Endothelial cell of umbilical vein (primary cell): ENCODE measurements around the gene ADARB2. TPM values are rescaled to one million over a fixed set of nuclear protein-coding genes. Genes with fewer than 3 reads are reported as not detected.

ENCODE experiments used
- BruUV-seq: library from RNA; stranded (reverse); fragments of 400-500 nt; replicated peaks from 2 replicates; lab custom pipeline; 2021; lab: Mats Ljungman, UMichigan
- CTCF ChIA-PET: fragments of 300-600, 350-600 bp; sonication (Branson Sonifier 250); formaldehyde crosslinking; loops from one replicate; lab custom pipeline; 2021; ENCODE audit warnings: antibody characterized with exemption, inconsistent platforms; lab: Charles Lee
- POLR2A ChIA-PET: fragments of 300-600, 350-600 bp; sonication (Branson Sonifier 250); formaldehyde crosslinking; loops from one replicate; lab custom pipeline; 2021; ENCODE audit warnings: antibody characterized with exemption, inconsistent platforms; lab: Charles Lee
- DNase-seq: peaks from one replicate; pipeline ENCODE4 v3.0.0-alpha.2; 2011; ENCODE audit warnings: low read depth, low spot score
- FAIRE-seq: peaks from 2 replicates; lab custom pipeline; 2011; peaks lifted over from hg19 to GRCh38; lab: Jason Lieb, UNC
- H2AFZ ChIP-seq: 2 replicates; pipeline ENCODE4 v1.6.0; 2012; ENCODE audit warnings: low read depth, low read length, control low read depth, inconsistent platforms
- H3K27ac ChIP-seq: 2 replicates; pipeline ENCODE4 v1.5.1; 2011; ENCODE audit warnings: low read depth, mild to moderate bottlenecking, control low read depth, low read length, moderate library complexity; ENCODE audit not compliant: insufficient read depth
- H3K27me3 ChIP-seq, 2 experiments: 2 replicates each; pipeline versions ENCODE4 v1.6.0 to v1.6.1; 2011; ENCODE audit warnings: low read length in 2 of 2, mixed read lengths in 1 of 2; ENCODE audit not compliant: control insufficient read depth in 2 of 2, insufficient read depth in 2 of 2
- H3K36me3 ChIP-seq, 2 experiments: 2 replicates in 1 of 2; 3 replicates in 1 of 2; pipeline ENCODE4 v1.5.1; 2011; ENCODE audit warnings: low read length in 2 of 2, mild to moderate bottlenecking in 1 of 2, moderate library complexity in 1 of 2; ENCODE audit not compliant: control insufficient read depth in 2 of 2, insufficient read depth in 2 of 2; ENCODE audit errors: extremely low read depth in 1 of 2
- H3K4me1 ChIP-seq: 3 replicates; pipeline ENCODE4 v1.5.1; 2011; ENCODE audit warnings: mild to moderate bottlenecking, low read length; ENCODE audit not compliant: control insufficient read depth, insufficient read depth; ENCODE audit errors: extremely low read depth
- H3K4me2 ChIP-seq: 2 replicates; pipeline ENCODE4 v1.6.1; 2011; ENCODE audit warnings: low read length, control low read depth, mixed read lengths; ENCODE audit not compliant: insufficient read depth
- H3K4me3 ChIP-seq, 3 experiments: fragments of 200-600 bp in 1 of 3; sonication (generic), shearing (Covaris generic) in 1 of 3; replicated peaks in 1 of 3; 2 replicates each; pipeline ENCODE4 v1.5.1; 2011 to 2016; ENCODE audit warnings: control low read depth in 3 of 3, low read length in 3 of 3, mild to moderate bottlenecking in 2 of 3, inconsistent platforms in 1 of 3, low read depth in 1 of 3, moderate library complexity in 1 of 3; ENCODE audit not compliant: insufficient read depth in 1 of 3
- H3K79me2 ChIP-seq: 2 replicates; pipeline ENCODE4 v1.6.0; 2012; ENCODE audit warnings: low read length, inconsistent platforms; ENCODE audit not compliant: control insufficient read depth, insufficient read depth
- H3K9ac ChIP-seq: replicated peaks from 2 replicates; pipeline ENCODE3; 2011; ENCODE audit warnings: low read length, control low read depth; ENCODE audit not compliant: insufficient read depth; ENCODE audit errors: extremely low read depth
- H3K9me1 ChIP-seq: replicated peaks from 3 replicates; pipeline ENCODE4 v1.6.0; 2011; ENCODE audit warnings: mild to moderate bottlenecking, low read length; ENCODE audit not compliant: control insufficient read depth, insufficient read depth; ENCODE audit errors: extremely low read depth
- H3K9me3 ChIP-seq: replicated peaks from 2 replicates; pipeline ENCODE4 v1.5.1; 2012; ENCODE audit warnings: low read length, inconsistent platforms; ENCODE audit not compliant: control insufficient read depth, insufficient read depth
- H4K20me1 ChIP-seq: replicated peaks from 2 replicates; pipeline ENCODE3; 2011; ENCODE audit warnings: mild to moderate bottlenecking, low read length; ENCODE audit not compliant: control insufficient read depth, insufficient read depth; ENCODE audit errors: extremely low read depth
- EZH2 ChIP-seq: IDR thresholded peaks from 2 replicates; pipeline ENCODE4 v1.6.1; 2012; ENCODE audit warnings: borderline replicate concordance, low read depth, mild to moderate bottlenecking, moderate library complexity, low read length, inconsistent platforms; ENCODE audit not compliant: severe bottlenecking
- FOS ChIP-seq: IDR thresholded peaks from 2 replicates; pipeline ENCODE4 v1.6.1; 2011; ENCODE audit warnings: mild to moderate bottlenecking, low read length, moderate library complexity, borderline replicate concordance; ENCODE audit not compliant: insufficient read depth
- GATA2 ChIP-seq: IDR thresholded peaks from 2 replicates; pipeline ENCODE4 v1.7.0; 2011; ENCODE audit warnings: low read depth, mild to moderate bottlenecking, moderate library complexity, mixed read lengths, low read length; ENCODE audit not compliant: insufficient read length, insufficient read depth
- JUN ChIP-seq: IDR thresholded peaks from 2 replicates; pipeline ENCODE4 v1.6.1; 2011; ENCODE audit warnings: borderline replicate concordance, low read depth; ENCODE audit not compliant: insufficient read length, insufficient read depth
- MYC ChIP-seq: IDR thresholded peaks from one replicate; pipeline ENCODE4 v1.6.1; 2011; ENCODE audit warnings: mild to moderate bottlenecking, low read depth, low read length
- POLR2A ChIP-seq: IDR thresholded peaks from 2 replicates; pipeline ENCODE4 v1.6.1; 2012; ENCODE audit warnings: low read depth, mild to moderate bottlenecking, control low read depth, low read length
- POLR2AphosphoS5 ChIP-seq: IDR thresholded peaks from 2 replicates; pipeline ENCODE4 v1.6.1; 2012; ENCODE audit warnings: low read depth, mild to moderate bottlenecking, control low read depth, low read length, moderate library complexity; ENCODE audit not compliant: insufficient read depth
- dilution Hi-C: fragments of 300-500 bp; cut with MboI; formaldehyde crosslinking; loops from one replicate; pipeline ENCODE4 v1.15.0; 2019; ENCODE audit warnings: low sequenced_read_pairs; ENCODE audit not compliant: extremely low pct_ligation_motif_present
- intact Hi-C: fragments of 100-400 bp; cut with micrococcal nuclease; formaldehyde crosslinking; loops from one replicate; pipeline ENCODE4 v1.10.0; 2022
- polyA plus RNA-seq, 4 experiments: library from polyadenylated mRNA; depleted of rRNA in 3 of 4; stranded (reverse) in 3 of 4; unstranded in 1 of 4; fragments of >200 nt; gene quantifications; 2 replicates each; pipeline versions ENCODE4 v1.2.1 to v1.2.3, GENCODE V29; 2011 to 2012; ENCODE audit warnings: missing spikeins in 1 of 4
- total RNA-seq: library from RNA; stranded (reverse); gene quantifications from 2 replicates; pipeline ENCODE4 v1.2.3, GENCODE V29; 2021
- TF ChIP-seq, protein P1 (sequence below): IDR thresholded peaks from 2 replicates; pipeline ENCODE4 v1.6.1; 2011; ENCODE audit not compliant: insufficient read depth, insufficient read length
- TF ChIP-seq, protein P2 (sequence below), 2 donors: IDR thresholded peaks; 1 replicate in 1 of 2; 2 replicates in 1 of 2; pipeline ENCODE4 v1.5.1; 2011; ENCODE audit warnings: low read length in 2 of 2, mild to moderate bottlenecking in 2 of 2, moderate library complexity in 2 of 2, control low read depth in 1 of 2, inconsistent platforms in 1 of 2, low read depth in 1 of 2; ENCODE audit not compliant: insufficient read depth in 1 of 2; ENCODE audit errors: extremely low read depth in 1 of 2

The ADARB2 gene
- total and polyA plus RNA-seq, 2 donors (not counting 3 experiments of a cell fraction or from before 2014, with no cell fraction given), result not detected

DNA sequence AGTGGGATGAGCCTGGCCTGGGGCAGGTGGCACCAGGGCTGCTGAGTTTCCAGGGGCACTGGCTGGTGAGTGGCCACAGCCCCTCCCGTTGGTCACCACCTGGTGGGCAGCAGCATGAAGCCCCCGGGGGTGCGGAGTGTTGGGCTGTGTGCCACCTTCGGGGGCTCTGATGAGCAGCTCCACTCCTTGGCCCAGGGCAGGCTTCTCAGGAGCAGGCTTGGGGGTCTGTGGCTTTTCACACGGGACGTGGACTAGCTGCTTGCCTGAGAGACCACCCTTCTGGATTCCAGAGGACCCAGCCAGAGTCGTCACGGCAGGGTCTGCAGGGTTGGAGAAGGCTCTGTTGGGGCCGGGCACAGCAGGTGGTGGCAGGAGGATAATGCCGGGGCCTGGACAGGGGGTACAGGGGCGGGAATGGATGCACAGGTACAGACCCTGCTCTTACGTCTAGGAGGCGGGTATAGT lies 193.1 kb downstream of the ADARB2 start:
- Histone ChIP-seq H3K27me3 (no peaks in the 10 kb centered on the region), H4K20me1 (no peaks in the 10 kb centered on the region), H3K27ac (no peak overlapping the region), H3K79me2 (no peaks in the 10 kb centered on the region), H3K9ac (no peak overlapping the region), H2AFZ (no peak overlapping the region), H3K4me1 (no peaks in the 10 kb centered on the region), H3K9me1 (no peaks in the 10 kb centered on the region), H3K9me3 (no peaks in the 10 kb centered on the region), H3K4me2 (no peak overlapping the region), H3K36me3 (no peaks in the 10 kb centered on the region), H3K4me3 (no peak overlapping the region)
- CTCF ChIA-PET, result no interaction called here
- dilution Hi-C loops, result no loop called here
- DNase-seq (no peak), FAIRE-seq (no peak)
- no TSS peak for BruUV-seq
- TF ChIP-seq, protein P1, sequence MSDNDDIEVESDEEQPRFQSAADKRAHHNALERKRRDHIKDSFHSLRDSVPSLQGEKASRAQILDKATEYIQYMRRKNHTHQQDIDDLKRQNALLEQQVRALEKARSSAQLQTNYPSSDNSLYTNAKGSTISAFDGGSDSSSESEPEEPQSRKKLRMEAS, result no peak
- TF ChIP-seq MYC (no peak), JUN (no peak), GATA2 (no peak), FOS (no peak), POLR2A (no peak), EZH2 (no peak), POLR2AphosphoS5 (no peak)
- TF ChIP-seq, protein P2, sequence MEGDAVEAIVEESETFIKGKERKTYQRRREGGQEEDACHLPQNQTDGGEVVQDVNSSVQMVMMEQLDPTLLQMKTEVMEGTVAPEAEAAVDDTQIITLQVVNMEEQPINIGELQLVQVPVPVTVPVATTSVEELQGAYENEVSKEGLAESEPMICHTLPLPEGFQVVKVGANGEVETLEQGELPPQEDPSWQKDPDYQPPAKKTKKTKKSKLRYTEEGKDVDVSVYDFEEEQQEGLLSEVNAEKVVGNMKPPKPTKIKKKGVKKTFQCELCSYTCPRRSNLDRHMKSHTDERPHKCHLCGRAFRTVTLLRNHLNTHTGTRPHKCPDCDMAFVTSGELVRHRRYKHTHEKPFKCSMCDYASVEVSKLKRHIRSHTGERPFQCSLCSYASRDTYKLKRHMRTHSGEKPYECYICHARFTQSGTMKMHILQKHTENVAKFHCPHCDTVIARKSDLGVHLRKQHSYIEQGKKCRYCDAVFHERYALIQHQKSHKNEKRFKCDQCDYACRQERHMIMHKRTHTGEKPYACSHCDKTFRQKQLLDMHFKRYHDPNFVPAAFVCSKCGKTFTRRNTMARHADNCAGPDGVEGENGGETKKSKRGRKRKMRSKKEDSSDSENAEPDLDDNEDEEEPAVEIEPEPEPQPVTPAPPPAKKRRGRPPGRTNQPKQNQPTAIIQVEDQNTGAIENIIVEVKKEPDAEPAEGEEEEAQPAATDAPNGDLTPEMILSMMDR (IDR thresholded peaks at IDR 0.05; ENCODE audit: extremely low read depth in 1 of 2, insufficient read depth in 1 of 2, low read depth in 1 of 2, low read length in 2 of 2), result no peak
- POLR2A ChIA-PET, result no interaction called here
- intact Hi-C loops, result no loop called here
